Inflammatory macrophage (primary cell): ENCODE measurements around the gene SRPK3.
A peak's percentile ranks its signal among the peaks of the same experiment; 100 is the strongest.
"Not testable (repeated sequence)": the region's sequence is repeated elsewhere in the genome, so short reads cannot be mapped to it uniquely, and the experiment has no call there.

Source experiments
- DNase-seq, 2 donors: peaks; one replicate each; pipeline ENCODE4 v3.0.0-alpha.2; 2020 to 2022

Gene SRPK3

DNA sequence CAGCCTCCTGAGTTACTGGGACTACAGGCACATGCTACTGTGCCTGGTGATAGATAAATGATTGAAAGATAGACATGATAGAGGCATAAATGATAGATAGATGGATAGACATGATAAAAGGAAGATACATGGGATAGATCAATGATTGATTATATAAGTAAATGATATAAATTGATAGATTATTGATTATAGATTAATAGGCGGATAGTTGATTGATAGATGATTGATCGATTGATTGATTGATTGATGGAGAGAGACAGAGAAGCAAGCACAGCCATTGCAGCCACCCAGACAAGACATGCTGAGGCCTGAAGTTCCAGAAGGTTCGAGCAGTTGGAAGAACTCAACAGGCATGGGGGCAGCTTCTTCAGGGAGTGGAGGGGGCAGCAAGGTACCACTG, 34.5 kb upstream of the SRPK3 start:
- no peak for DNase-seq

DNA sequence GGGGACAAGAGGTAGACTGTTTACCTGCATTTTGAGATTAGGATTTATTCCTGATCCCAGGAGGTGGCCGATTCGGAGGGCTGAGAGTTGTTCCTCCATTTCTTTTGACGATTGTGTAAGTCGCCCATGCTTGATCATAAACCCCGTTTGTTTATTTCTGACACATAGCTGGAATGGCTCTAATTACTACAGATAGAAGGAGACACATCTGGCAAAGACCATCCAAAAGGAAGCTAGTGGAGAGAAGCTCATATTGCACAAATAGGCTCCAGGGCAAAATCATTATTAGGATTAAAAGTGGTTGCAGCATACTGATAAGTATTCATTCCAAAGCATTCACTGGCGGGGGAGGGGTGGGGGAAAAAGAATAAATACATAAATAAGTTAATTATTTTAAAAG, 33.9 kb upstream of the SRPK3 start:
- not testable (repeated sequence) for DNase-seq

DNA sequence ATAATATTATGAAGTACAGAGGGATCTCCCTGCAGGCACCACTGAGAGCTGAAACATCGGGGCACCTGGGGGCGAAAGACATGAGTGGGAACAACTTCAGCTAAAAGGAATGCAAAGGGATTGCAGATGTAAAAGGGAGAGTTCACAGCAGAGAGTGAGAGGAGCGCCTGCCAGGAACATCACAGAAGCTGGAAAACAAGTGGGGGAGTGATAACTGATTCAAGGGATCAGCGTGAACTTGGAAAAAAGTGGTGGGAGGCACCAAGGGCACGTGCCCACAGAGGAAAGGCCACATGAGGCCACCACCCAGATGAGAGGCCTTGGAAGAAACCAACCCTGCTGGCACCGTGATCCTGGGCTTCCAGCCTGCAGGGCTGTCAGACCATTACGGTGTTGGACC, 31.8 kb upstream of the SRPK3 start:
- not testable (repeated sequence) for DNase-seq

DNA sequence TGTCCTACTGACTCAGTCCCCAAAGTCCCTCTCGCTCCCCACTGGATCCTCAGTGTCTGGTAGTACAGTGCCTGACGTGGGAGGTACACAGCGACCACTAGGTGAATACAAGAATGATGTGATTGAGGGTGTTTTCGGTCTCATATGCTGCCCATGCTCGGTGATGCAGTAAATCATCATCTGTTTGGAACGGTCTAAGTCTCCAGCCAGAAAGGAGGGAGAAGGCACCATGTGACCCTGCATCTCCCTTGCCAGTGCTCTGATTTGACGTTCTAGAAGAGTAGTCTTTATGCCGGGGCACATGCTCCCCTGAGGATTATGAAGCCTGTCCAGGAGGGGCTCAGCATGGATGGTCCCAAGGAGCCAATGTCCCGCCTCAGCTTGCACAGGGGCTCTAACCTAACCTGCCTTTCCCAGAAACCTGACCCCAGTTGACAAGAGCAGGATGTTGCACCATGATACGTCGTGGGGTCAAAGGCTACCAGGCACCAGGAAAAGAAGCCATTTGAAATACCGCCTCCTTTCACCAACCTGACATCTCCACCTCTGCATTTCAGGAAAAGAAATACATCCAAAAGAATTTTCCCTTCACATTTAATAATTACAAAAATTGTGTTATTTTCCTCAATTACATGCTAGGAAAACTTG, 30.6 kb upstream of the SRPK3 start:
- no peak for DNase-seq

DNA sequence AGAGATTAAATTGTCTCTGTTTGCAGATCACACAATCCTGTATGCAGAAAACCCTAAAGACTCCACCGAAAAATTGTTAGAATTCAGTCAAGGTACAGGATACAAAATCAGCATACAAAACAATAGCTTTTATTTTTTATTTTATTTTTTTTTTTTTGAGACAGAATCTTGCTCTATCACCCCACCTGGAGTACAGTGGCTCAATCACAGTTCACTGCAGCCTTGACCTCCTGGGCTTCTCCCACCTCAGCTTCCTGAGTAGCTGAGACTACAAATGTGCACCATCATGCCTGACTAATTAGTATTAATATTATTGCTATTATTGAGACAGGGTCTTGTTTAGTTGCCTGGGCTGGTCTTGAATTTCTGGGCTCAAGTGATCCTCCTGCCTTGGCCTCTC, 25.7 kb upstream of the SRPK3 start:
- DNase-seq: no peak

DNA sequence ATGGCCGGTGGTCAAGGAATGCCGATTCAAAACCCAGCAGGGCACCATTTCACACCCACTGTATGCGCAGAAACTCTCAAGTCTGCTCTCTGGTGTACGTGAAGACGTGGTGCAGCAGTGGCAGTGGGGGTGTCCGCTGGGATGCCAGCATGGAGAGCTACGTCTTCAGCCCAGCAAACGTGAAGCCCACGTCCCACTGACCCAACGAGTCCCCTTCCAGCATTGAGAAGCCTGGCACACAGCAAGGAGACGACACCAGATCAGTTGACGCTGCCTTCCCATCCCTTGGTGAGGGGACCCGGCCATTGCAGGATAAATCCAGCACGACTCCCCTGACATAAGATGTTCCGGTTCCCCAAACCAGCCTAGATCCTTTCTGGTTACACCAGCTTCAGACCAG, 19.0 kb upstream of the SRPK3 start:
- DNase-seq: no peak

DNA sequence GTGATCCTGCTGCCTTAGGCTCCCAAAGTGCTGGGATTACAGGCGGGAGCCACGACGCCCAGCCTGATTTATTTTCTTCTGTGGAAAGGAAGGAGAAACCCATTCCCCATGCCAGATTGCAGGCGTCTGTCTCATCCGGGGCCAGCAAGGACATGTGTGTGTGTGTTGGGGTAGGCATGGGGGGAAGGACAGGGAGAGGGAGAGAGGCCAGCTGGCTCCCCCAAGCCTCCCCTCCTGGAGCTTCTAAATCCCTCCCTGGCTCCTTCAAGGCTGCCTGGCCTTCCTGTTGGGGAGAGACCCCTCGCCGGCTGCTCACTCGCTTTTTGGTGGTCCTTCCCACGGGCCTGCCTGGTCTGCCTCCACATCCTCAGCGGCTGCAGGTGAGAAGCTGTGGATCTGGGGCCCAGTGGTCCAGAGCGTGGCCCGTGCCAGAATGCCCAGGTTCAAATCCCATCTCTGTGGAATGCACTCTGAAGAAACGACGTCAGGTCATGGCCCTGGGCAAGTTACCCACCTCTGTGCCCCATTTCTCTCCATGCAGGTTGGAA, 18.1 kb upstream of the SRPK3 start:
- no peak for DNase-seq

DNA sequence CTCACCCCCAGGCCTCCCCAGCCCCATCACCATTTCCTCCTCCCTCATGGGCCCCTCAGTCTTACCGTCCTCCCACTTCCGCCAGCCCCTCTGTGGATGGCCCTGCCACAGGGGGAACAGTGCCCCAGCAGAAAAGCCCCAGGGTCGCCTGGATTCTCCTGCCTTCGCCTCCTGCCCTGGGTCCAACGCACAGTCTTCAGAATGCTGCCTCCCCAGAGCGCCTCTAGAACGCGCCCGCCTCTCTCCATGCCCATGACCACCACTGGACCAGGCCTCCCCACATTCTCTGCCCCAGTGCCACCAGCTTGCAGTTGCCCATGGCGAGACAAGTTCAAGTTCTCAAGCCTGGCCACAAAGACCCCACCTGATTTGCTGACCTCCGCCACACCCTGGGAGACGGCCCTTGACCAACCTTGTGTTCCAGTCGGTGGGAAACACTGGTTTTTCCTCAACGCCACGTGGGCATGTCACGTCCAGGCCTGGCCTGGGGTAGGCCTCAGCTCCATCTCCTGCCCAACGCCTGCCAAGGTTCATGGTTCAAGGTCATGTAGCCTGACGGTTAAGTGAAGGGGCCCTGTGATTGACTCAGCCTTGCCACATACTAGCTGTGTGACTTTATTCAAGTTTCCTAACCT, 17.4 kb upstream of the SRPK3 start:
- DNase-seq: no peak

DNA sequence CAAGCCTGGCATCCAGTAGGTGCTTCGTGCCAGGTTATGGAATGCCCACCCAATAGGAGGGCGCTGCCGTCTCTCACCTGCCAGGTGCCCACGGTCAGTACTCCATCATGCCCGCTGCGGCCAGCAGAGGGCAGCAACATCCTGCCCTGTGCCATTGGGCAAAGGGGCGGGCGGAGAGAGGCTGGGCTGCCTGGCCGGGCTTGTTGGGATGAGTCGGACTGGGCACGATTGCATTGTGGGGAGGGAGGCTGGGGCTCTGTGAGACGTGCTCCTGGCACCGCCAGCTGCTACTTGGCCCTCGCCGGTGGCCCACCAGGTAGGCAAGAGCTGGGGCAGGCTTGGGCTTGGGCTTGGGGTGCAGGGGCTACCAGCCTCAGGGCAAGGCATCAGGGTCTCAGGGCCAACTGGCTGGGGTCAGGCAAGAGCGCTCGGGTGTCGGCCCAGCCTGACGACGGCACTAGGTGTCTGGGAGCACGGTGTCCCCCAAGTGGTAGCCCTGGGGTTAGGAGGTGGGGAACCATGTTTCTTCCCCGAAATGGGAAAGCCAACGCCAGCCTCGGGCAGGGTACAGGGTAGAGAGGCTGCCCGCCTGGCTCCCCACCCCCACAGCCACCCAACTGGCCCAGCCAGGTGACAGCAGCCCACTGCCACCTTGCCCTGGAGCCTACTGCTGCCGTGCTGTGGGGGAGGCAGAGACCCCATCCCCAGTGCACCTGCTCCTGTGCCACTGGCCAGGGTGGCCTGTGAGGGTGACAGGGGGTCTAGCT, 16.7 kb upstream of the SRPK3 start, which contains the start of gene PLXNB3:
Gene PLXNB3, plus strand, starts transcription at position 261 of the 767 bp plus-strand sequence. CDS start 1,287 bp downstream, outside the sequence.
- peak; percentile 61 to 67 for DNase-seq

DNA sequence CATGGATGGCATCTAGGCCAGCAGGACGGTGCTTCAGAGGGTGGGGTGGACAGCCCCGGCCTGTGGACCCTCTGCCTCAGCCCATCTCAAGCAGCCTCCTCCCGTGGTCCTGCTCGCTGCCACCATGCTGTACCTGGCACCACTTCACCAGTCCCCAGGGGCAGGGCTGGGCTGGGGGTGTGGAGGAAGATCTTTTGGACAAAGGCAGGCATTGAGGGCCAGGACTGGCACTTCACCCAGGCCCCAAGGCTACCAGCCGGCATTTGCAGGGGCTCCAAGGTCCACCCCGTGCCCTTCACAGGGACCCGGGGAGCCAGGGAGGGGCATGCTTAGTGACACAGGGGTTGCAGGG, 16.1 kb upstream of the SRPK3 start:
- DNase-seq: no peak

DNA sequence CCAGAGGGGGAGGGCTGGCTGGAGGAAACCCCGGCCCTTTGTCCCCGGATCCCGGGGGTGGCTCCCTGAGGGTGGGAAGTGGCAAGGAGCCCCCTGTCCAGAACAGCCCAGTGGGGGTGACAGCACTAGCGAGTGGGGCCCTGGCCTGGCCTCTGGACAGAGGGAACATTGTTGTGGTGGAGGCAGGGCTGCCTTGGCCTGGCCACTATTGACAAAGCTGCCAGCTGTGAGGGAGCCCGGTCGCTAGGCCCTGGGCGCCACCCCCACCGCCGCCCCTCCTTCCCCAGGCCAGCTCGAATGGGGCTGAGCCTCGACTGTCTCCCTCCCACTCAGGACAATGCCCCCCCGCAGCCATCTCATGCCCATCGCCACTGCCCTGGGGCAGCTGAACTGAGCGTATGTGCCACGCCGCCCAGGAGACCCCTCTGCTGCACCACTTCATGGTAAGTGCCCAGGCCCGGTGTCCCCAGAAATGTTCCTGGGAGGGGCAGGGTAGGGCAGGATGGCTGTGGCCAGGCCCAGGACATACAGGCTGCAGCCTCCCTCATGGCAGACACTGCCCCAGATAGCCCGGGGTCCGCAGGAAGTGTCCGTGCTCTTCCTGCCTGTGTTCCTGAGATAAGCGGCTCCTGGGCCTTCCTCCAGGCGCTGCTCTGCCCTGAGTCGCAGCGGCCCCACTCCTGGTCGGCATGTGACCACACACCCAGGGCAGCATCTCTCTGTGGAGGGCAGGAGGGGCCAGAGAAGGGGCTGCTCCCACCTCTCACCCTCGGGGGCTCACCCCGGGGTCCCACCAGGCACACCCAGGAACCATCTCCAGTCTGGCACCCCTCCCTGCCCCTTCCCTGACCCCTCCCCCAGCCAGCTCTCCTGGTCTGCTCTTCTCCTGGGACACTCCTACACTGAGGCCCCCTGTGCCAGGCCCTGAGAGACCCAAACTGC, 15.4 kb upstream of the SRPK3 start:
- no peak for DNase-seq

DNA sequence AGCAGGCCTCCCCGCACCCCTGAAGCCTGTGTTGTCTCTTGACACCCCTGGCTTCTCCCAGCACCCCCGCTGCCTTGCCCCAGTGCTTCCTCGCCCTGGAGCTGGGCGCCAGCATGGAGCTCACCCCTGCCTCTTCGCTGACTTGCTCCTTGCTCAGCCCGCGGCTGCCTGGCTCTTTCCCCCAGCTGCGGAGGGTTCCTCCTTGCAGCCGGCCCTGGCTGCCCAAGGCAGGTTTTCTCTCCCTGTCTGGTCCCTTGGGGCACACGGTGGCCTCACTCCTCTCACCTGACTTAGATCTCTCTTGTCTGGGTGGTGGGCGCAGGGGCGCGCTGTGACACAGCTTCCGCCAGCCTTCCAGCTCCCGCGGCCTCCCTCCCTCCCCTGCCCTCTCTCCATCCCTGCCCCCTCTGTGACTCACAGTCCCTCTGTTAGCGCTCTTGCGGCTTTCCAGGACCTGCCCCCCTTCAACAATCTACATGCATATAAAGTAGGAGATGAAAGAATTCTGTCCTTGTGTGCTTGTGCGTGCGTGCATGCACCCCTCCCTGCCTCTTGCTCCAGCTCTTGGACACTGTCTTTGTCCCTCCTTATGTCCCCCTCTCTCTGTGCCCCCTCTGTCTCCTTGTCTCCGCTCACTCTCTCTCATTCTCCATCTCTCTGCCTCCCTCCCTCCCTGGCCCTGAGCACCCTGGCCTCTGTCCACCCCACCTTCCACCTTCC, 14.6 kb upstream of the SRPK3 start:
- peak in 1 of 2 donors; percentile 15 for DNase-seq

DNA sequence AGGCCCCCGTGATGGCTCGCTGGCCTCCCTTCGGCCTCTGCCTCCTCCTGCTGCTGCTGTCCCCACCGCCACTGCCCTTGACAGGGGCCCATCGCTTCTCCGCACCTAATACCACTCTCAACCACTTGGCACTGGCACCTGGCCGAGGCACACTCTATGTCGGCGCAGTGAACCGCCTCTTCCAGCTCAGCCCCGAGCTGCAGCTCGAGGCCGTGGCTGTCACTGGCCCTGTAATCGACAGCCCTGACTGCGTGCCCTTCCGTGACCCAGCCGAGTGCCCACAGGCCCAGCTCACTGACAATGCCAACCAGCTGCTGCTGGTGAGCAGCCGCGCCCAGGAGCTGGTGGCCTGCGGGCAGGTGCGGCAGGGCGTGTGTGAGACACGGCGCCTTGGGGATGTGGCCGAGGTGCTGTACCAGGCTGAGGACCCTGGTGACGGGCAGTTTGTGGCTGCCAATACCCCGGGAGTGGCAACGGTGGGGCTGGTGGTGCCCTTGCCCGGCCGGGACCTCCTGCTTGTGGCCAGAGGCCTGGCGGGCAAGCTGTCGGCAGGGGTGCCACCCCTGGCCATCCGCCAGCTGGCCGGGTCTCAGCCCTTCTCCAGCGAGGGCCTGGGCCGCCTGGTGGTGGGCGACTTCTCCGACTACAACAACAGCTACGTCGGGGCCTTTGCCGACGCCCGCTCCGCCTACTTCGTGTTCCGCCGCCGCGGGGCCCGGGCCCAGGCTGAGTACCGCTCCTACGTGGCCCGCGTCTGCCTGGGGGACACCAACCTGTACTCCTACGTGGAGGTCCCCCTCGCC, 13.8 kb upstream of the SRPK3 start:
- DNase-seq: no peak

DNA sequence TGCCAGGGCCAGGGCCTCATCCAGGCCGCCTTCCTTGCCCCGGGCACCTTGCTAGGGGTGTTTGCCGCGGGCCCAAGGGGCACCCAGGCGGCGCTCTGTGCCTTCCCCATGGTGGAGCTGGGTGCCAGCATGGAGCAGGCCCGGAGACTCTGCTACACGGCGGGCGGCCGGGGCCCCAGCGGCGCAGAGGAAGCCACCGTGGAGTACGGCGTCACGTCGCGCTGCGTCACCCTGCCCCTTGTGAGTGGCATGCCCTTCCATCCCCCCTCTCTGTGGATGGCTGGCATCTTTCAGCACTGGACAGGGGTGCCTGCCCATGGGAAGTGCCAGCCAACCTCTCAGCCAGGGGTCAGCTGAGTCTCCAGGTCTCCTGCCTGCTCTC, 13.2 kb upstream of the SRPK3 start:
- DNase-seq: no peak

DNA sequence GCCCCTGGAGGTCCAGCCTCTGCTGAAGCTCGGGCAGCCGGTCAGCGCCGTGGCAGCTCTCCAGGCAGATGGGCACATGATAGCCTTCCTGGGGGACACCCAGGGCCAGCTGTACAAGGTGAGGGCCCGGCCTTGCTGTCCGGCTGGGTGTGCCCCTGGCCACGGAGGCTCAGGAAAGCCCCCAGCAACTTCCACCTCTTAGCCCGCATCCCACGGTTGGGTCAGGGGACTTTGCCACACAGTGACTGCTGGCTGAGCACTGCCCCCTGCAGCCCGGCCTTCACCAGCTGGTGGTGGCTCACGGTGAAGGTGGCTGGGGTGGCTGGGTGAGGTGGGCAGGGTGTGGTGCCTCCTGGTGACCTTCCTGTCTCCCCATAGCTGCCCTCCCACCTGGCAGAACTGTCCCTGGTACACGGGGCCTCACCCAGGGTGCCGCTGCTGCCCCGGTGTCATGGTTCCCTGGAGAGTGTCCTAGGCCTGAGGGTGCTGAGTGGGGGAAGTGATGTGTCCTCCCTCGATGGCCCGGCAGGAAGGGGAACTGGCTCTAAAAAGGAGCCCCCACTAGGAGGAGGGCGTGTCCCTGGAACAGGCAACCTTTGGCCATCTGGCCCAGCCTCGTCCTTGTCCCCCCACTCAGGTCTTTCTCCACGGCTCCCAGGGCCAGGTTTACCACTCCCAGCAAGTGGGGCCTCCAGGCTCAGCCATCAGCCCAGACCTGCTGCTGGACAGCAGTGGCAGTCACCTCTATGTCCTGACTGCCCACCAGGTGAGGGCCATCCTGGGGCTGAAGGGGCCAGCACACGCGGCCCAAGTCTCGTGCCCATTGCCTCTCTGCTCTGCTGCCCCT, 12.3 kb upstream of the SRPK3 start:
- DNase-seq: no peak

DNA sequence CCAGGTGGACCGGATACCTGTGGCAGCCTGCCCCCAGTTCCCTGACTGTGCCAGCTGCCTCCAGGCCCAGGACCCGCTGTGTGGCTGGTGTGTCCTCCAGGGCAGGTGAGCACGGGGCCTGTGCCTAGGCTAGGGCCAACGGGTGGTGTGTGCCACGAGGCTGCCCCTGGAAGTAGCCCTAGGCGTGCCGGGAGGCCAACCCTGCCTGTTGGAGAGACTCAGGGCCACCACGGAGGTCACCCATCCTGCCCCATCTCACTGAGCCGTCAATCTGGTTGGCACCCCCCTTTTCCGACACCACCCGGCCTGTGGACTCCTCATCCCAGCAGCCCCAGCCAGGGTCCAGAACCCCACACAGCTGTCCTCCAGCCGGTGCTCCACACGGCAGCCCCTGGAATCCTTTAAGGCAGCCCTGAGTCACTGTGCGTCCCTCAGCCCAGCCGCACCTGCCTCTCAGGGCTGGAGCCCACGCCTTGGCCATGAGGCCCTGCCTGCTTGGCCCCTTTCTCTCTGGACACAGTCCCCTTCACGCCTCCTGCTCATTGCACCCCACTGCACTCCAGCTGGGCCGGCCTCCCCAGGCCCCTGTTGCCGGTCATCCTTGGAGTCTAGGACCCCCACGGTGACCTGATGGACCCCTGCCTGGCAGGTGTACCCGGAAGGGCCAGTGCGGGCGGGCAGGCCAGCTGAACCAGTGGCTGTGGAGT, 11.5 kb upstream of the SRPK3 start:
- DNase-seq: no peak

DNA sequence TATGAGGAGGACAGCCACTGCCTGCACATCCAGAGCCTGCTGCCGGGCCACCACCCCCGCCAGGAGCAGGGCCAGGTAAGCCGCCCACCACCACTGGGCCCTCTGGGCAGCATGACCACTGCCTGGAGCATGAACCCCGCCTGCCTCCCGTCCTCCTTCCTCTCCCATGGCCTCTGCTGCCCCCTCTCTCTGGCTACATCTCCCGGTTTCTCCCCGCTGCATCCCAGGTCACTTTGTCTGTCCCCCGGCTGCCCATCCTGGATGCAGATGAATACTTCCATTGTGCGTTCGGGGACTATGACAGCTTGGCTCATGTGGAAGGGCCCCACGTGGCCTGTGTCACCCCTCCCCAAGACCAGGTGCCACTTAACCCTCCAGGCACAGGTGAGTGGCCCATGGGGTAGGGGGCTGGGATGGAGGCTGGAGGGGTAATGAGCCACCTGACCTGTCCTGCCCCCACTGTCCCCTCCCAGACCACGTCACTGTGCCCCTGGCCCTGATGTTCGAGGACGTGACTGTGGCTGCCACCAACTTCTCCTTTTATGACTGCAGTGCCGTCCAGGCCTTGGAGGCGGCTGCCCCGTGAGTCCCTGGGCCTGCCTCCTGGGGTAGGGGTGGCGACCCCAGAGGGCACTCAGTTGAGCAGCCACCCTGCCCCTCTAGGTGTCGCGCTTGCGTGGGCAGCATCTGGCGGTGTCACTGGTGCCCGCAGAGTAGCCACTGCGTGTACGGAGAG, 10.8 kb upstream of the SRPK3 start:
- no peak for DNase-seq

DNA sequence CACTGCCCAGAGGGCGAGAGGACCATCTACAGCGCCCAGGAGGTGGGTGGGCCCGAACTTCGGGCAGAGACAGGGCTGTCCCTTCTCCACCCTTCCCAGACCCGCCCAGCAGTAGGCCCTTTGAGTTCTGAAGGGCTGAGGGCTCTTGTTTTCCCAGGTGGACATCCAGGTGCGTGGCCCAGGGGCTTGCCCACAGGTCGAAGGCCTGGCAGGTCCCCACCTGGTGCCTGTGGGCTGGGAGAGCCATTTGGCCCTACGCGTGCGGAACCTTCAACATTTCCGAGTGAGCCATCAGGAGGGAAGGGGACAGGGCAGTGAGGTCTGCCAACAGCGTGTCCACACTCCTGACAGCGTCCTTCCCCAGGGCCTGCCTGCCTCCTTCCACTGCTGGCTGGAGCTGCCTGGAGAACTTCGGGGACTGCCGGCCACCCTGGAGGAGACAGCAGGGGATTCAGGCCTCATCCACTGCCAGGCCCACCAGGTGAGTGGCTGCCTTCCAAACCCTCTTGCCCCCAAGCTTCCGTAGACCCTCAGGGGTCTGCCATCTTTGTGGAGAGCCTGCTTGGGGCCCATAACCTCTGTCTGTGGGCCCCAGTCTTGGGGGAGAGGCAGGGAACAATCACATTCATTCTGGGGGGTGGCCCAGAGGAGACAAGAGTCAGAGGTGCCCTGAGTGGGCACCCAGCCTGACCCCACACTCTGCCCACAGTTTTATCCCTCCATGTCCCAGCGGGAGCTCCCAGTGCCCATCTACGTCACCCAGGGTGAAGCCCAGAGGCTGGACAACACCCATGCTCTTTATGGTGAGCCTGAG, 10.0 kb upstream of the SRPK3 start:
- DNase-seq: no peak
